Measurements from ENCODE around the gene RMND1. TPM values are rescaled to one million over a fixed set of nuclear protein-coding genes. Genes with fewer than 3 reads are reported as not detected.

The RMND1 gene
- total RNA-seq, 1 experiment from 2014 or later = 27.0 TPM

- Histone ChIP-seq H3K9ac (ENCODE audit: extremely low read depth, insufficient read length, low read length) (no peak overlapping the region), H2BK15ac (ENCODE audit: low read depth, low read length) (no peak overlapping the region), H3K4me2 (ENCODE audit: insufficient read depth, insufficient read length, low read length) (no peak overlapping the region), H3K14ac (ENCODE audit: insufficient read depth, low read length) (no peak overlapping the region), H3K18ac (ENCODE audit: insufficient read length, low read depth, low read length) (no peak overlapping the region), H3K9me3 (ENCODE audit: control insufficient read depth, low read depth, low read length) (no peaks in the 10 kb centered on the region), H4K8ac (replicated peaks; ENCODE audit: insufficient read length, low read depth, low read length) (no peak overlapping the region), H4K20me1 (ENCODE audit: control insufficient read depth, insufficient read depth, insufficient read length) (no peaks in the 10 kb centered on the region), H3K79me2 (ENCODE audit: insufficient read depth, low read length) (peaks cover 26% of the 10 kb centered on the region), H4K5ac (ENCODE audit: insufficient read length, low read depth, low read length) (no peak overlapping the region), H3K27ac (ENCODE audit: insufficient read length, low read depth, low read length) (no peak overlapping the region), H2AFZ (ENCODE audit: low read length) (no peak overlapping the region), H3K56ac (ENCODE audit: insufficient read length, low read depth, low read length) (no peak overlapping the region), H2AK5ac (ENCODE audit: insufficient read length, low read length) (no peak overlapping the region), H2BK12ac (ENCODE audit: insufficient read length, low read depth, low read length) (no peak overlapping the region), H3K23me2 (ENCODE audit: insufficient read length, low read depth, low read length, poor library complexity, severe bottlenecking) (no peaks in the 10 kb centered on the region), H2BK20ac (ENCODE audit: low read depth, low read length, poor library complexity, severe bottlenecking) (no peak overlapping the region), H3T11ph (ENCODE audit: low read length) (no peak overlapping the region), H3K4ac (ENCODE audit: low read depth, low read length) (no peak overlapping the region), H3K27me3 (ENCODE audit: insufficient read depth, low read length) (no peaks in the 10 kb centered on the region), H2BK5ac (ENCODE audit: insufficient read length, low read length) (no peak overlapping the region), H3K79me1 (ENCODE audit: insufficient read depth, low read depth, low read length, poor library complexity, severe bottlenecking) (peaks cover 8% of the 10 kb centered on the region), H2BK120ac (ENCODE audit: low read depth, low read length, poor library complexity, severe bottlenecking) (no peak overlapping the region), H3K4me1 (ENCODE audit: insufficient read depth, low read length) (no peaks in the 10 kb centered on the region), H3K23ac (ENCODE audit: insufficient read length, low read depth, low read length) (no peak overlapping the region), H4K91ac (ENCODE audit: insufficient read length, low read depth, low read length) (no peak overlapping the region)
- Mint-ChIP-seq H3K27ac (no peak overlapping the region), H3K9me3 (no peaks in the 10 kb centered on the region; a peak in 1 of 5 replicates), H3K4me3 (no peak overlapping the region), H3K36me3 (ENCODE audit: insufficient read depth in 1 of 3, low read depth in 3 of 3) (peaks cover 23 to 35% (median 27%) of the 10 kb centered on the region in 3 experiments), H3K27me3 (ENCODE audit: low read depth) (no peaks in the 10 kb centered on the region), H3K4me1 (peaks cover 0 to 6% of the 10 kb centered on the region in 2 experiments; a peak in 1 of 4 replicates)
- DNase-seq = no peak
- WGBS (ENCODE audit: extremely low coverage, insufficient read length, low lambda C conversion rate) = no CpG with 5 or more reads among the region's 1 CpG
- no peak for TF ChIP-seq CTCF (conservative IDR thresholded peaks at IDR 0.05)
Observed at GRCh38 chr6:151402228-151402627, 49.7 kb downstream of the RMND1 start.

Measured in H9 (cell line).